NCI-H748 (cell line): Measurements from ENCODE around the gene KMT2B.

Experiments
- DNase-seq: peaks from one replicate; lab custom pipeline; 2025; ENCODE audit not compliant: unreplicated experiment; lab: John Stamatoyannopoulos, UW

KMT2B gene

GRCh38 chr19:35725216-35725861 is 7.5 kb downstream of the KMT2B start:
- no peak for DNase-seq

- no peak for DNase-seq
Observed at GRCh38 chr19:35727053-35727955, 9.5 kb downstream of the KMT2B start.

- no peak for DNase-seq
Observed at GRCh38 chr19:35727956-35728706, 10.3 kb downstream of the KMT2B start.

- DNase-seq: no peak
Observed at GRCh38 chr19:35729021-35729420, 11.2 kb downstream of the KMT2B start.

GRCh38 chr19:35729763-35730162 is 12.0 kb downstream of the KMT2B start:
- no peak for DNase-seq

GRCh38 chr19:35730326-35730725 is 12.5 kb downstream of the KMT2B start:
- no peak for DNase-seq

GRCh38 chr19:35731353-35731752 is 13.6 kb downstream of the KMT2B start:
- no peak for DNase-seq

GRCh38 chr19:35731779-35732405 is 14.1 kb downstream of the KMT2B start:
- no peak for DNase-seq

- no peak for DNase-seq
Observed at GRCh38 chr19:35732540-35733179, 14.9 kb downstream of the KMT2B start.

GRCh38 chr19:35733180-35734125 is 15.7 kb downstream of the KMT2B start:
- DNase-seq: no peak

GRCh38 chr19:35734273-35734672 is 16.5 kb downstream of the KMT2B start:
- no peak for DNase-seq

GRCh38 chr19:35734889-35735288 is 17.1 kb downstream of the KMT2B start:
- no peak for DNase-seq

GRCh38 chr19:35736913-35737886 is 19.4 kb downstream of the KMT2B start:
- no peak for DNase-seq

GRCh38 chr19:35738021-35738886 is 20.5 kb downstream of the KMT2B start:
- DNase-seq: no peak

- DNase-seq: no peak
Observed at GRCh38 chr19:35738887-35739229, 21.1 kb downstream of the KMT2B start.

GRCh38 chr19:35739275-35740107 is 21.7 kb downstream of the KMT2B start:
- DNase-seq: no peak

GRCh38 chr19:35740108-35740422 is 22.3 kb downstream of the KMT2B start:
- DNase-seq: no peak
